ENCODE measurements around the gene KRTAP5-5.
"Not testable (repeated sequence)": the region's sequence is repeated elsewhere in the genome, so short reads cannot be mapped to it uniquely, and the experiment has no call there.

The KRTAP5-5 gene

GRCh38 chr11:1598816-1599215 is 30.8 kb upstream of the KRTAP5-5 start:
- TF ChIP-seq, protein P1, sequence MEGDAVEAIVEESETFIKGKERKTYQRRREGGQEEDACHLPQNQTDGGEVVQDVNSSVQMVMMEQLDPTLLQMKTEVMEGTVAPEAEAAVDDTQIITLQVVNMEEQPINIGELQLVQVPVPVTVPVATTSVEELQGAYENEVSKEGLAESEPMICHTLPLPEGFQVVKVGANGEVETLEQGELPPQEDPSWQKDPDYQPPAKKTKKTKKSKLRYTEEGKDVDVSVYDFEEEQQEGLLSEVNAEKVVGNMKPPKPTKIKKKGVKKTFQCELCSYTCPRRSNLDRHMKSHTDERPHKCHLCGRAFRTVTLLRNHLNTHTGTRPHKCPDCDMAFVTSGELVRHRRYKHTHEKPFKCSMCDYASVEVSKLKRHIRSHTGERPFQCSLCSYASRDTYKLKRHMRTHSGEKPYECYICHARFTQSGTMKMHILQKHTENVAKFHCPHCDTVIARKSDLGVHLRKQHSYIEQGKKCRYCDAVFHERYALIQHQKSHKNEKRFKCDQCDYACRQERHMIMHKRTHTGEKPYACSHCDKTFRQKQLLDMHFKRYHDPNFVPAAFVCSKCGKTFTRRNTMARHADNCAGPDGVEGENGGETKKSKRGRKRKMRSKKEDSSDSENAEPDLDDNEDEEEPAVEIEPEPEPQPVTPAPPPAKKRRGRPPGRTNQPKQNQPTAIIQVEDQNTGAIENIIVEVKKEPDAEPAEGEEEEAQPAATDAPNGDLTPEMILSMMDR (conservative IDR thresholded peaks at IDR 0.05; ENCODE audit: low read length), result no peak
- TF ChIP-seq EZH2phosphoT487 (IDR thresholded peaks at IDR 0.05; ENCODE audit: borderline replicate concordance), result no peak
- no peaks in the 10 kb centered on the region for H3K9me3 ChIP-seq (ENCODE audit: insufficient read depth, low read depth, low read length)
- H3K4me2 ChIP-seq (ENCODE audit: low read depth, low read length, poor library complexity, severe bottlenecking), result no peak overlapping the region
- H3K27me3 ChIP-seq (ENCODE audit: insufficient read depth, low read length, poor library complexity, severe bottlenecking), result no peaks in the 10 kb centered on the region
- H3K9ac ChIP-seq (ENCODE audit: low read depth, low read length, poor library complexity, severe bottlenecking), result no peak overlapping the region
- no peaks in the 10 kb centered on the region for H3K79me2 ChIP-seq (ENCODE audit: insufficient read depth, low read length)
- no peaks in the 10 kb centered on the region for H4K20me1 ChIP-seq (ENCODE audit: insufficient read depth, low read length, poor library complexity, severe bottlenecking)
- H3K4me3 ChIP-seq (ENCODE audit: low read length, poor library complexity, severe bottlenecking), result no peak overlapping the region
- no peaks in the 10 kb centered on the region for H3K9me2 ChIP-seq (replicated peaks; ENCODE audit: low read depth, low read length)
- no peak overlapping the region for H2AFZ ChIP-seq (ENCODE audit: low read length)
- no peaks in the 10 kb centered on the region for H3F3A ChIP-seq (ENCODE audit: low read depth)
- H3K4me1 ChIP-seq (ENCODE audit: insufficient read depth, low read length, poor library complexity, severe bottlenecking), result no peaks in the 10 kb centered on the region
- no peaks in the 10 kb centered on the region for H3K36me3 ChIP-seq (ENCODE audit: insufficient read depth, low read length)

DNA sequence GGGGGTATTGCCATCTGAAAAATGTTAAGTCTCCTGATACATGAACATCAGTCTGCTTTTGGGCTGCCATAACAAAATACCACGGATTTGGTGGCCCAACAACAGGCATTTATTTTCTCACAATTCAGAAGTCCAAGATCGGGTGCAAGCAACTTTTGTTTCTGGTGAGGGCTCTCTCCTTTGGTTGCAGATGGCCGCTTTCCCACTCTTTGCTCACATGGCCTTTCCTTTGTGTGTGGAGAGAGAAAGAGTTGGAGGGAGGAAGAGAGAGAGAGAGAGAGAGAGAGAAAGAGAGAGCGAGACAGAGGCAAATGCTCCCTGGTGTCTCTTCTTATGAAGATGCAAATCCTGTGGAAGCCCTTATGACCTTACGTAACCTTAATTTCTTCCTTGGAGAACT is 28.9 kb upstream of the KRTAP5-5 start:
- no peak overlapping the region for H3K4me2 ChIP-seq (ENCODE audit: low read depth, low read length, poor library complexity, severe bottlenecking)

DNA sequence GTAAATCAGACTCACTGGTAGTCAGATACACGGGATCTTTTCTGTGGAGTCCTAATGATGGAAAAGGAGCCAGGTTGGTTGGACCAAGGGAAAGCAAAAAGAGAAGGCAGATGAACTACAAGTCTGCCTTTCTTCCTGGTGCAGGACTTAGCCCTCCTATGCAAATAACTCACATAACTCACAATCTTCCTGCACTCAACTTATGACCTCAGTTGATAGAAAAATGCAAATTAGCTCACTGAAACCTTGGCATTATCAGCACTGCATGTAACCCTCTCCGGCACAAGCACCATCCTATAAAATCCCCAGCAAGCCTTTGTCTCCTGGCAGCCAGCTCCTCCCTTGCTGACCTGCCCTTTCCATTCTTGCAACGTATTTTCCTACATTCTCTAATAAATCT is 27.9 kb upstream of the KRTAP5-5 start:
- not testable (repeated sequence) for H3K9ac ChIP-seq (ENCODE audit: low read depth, low read length, poor library complexity, severe bottlenecking); H3K4me2 ChIP-seq (ENCODE audit: low read depth, low read length, poor library complexity, severe bottlenecking); H3K27me3 ChIP-seq (ENCODE audit: insufficient read depth, low read length, poor library complexity, severe bottlenecking); H3K9me3 ChIP-seq (ENCODE audit: insufficient read depth, low read depth, low read length); H3K4me3 ChIP-seq (ENCODE audit: low read length, poor library complexity, severe bottlenecking); H4K20me1 ChIP-seq (ENCODE audit: insufficient read depth, low read length, poor library complexity, severe bottlenecking); H3K36me3 ChIP-seq (ENCODE audit: insufficient read depth, low read length); H3K4me1 ChIP-seq (ENCODE audit: insufficient read depth, low read length, poor library complexity, severe bottlenecking); H3K9me2 ChIP-seq (replicated peaks; ENCODE audit: low read depth, low read length); H3F3A ChIP-seq (ENCODE audit: low read depth); H3K79me2 ChIP-seq (ENCODE audit: insufficient read depth, low read length); H2AFZ ChIP-seq (ENCODE audit: low read length)

More for the DNA sequence above, 28.9 kb upstream of the KRTAP5-5 start:
- Histone ChIP-seq H3K27me3 (ENCODE audit: insufficient read depth, low read length, poor library complexity, severe bottlenecking) (no peaks in the 10 kb centered on the region), H3K9me2 (replicated peaks; ENCODE audit: low read depth, low read length) (no peaks in the 10 kb centered on the region), H3K4me3 (ENCODE audit: low read length, poor library complexity, severe bottlenecking) (no peak overlapping the region), H3K79me2 (ENCODE audit: insufficient read depth, low read length) (no peaks in the 10 kb centered on the region), H3F3A (ENCODE audit: low read depth) (no peaks in the 10 kb centered on the region), H3K9ac (ENCODE audit: low read depth, low read length, poor library complexity, severe bottlenecking) (no peak overlapping the region), H3K9me3 (ENCODE audit: insufficient read depth, low read depth, low read length) (no peaks in the 10 kb centered on the region), H3K4me1 (ENCODE audit: insufficient read depth, low read length, poor library complexity, severe bottlenecking) (no peaks in the 10 kb centered on the region), H4K20me1 (ENCODE audit: insufficient read depth, low read length, poor library complexity, severe bottlenecking) (no peaks in the 10 kb centered on the region), H2AFZ (ENCODE audit: low read length) (no peak overlapping the region), H3K36me3 (ENCODE audit: insufficient read depth, low read length) (no peaks in the 10 kb centered on the region)
- TF ChIP-seq, protein P1 (conservative IDR thresholded peaks at IDR 0.05; ENCODE audit: low read length), result no peak
- no peak for TF ChIP-seq EZH2phosphoT487 (IDR thresholded peaks at IDR 0.05; ENCODE audit: borderline replicate concordance)

GRCh38 chr11:1603629-1604028 is 25.9 kb upstream of the KRTAP5-5 start:
- no peaks in the 10 kb centered on the region for H3K9me2 ChIP-seq (replicated peaks; ENCODE audit: low read depth, low read length)
- no peaks in the 10 kb centered on the region for H3K27me3 ChIP-seq (ENCODE audit: insufficient read depth, low read length, poor library complexity, severe bottlenecking)
- H4K20me1 ChIP-seq (ENCODE audit: insufficient read depth, low read length, poor library complexity, severe bottlenecking), result no peaks in the 10 kb centered on the region

More at GRCh38 chr11:1603629-1604028, 25.9 kb upstream of the KRTAP5-5 start:
- H3K36me3 ChIP-seq (ENCODE audit: insufficient read depth, low read length), result no peaks in the 10 kb centered on the region
- H3F3A ChIP-seq (ENCODE audit: low read depth), result no peaks in the 10 kb centered on the region
- H3K4me3 ChIP-seq (ENCODE audit: low read length, poor library complexity, severe bottlenecking), result no peak overlapping the region
- H3K79me2 ChIP-seq (ENCODE audit: insufficient read depth, low read length), result no peaks in the 10 kb centered on the region
- no peak for TF ChIP-seq EZH2phosphoT487 (IDR thresholded peaks at IDR 0.05; ENCODE audit: borderline replicate concordance)
- TF ChIP-seq, protein P1 (conservative IDR thresholded peaks at IDR 0.05; ENCODE audit: low read length), result no peak
- H2AFZ ChIP-seq (ENCODE audit: low read length), result no peak overlapping the region
- H3K4me2 ChIP-seq (ENCODE audit: low read depth, low read length, poor library complexity, severe bottlenecking), result no peak overlapping the region
- H3K4me1 ChIP-seq (ENCODE audit: insufficient read depth, low read length, poor library complexity, severe bottlenecking), result no peaks in the 10 kb centered on the region
- H3K9ac ChIP-seq (ENCODE audit: low read depth, low read length, poor library complexity, severe bottlenecking), result no peak overlapping the region
- no peaks in the 10 kb centered on the region for H3K9me3 ChIP-seq (ENCODE audit: insufficient read depth, low read depth, low read length)

Data from Loucy (cell line).